GM12878 (cell line): ENCODE measurements around the gene GOLGA8A. TPM values are rescaled to one million over a fixed set of nuclear protein-coding genes. Genes with fewer than 3 reads are reported as not detected.

Experiments
- ATAC-seq: fragments of 200-7000 bp; cut with Tn5 transposase; 3 replicates; pipeline ENCODE4 v1.9.1; 2020; ENCODE audit warnings: mild to moderate bottlenecking, moderate library complexity
- BruUV-seq: library from RNA; stranded (reverse); fragments of 400-500 nt; replicated peaks from 2 replicates; lab custom pipeline; 2021; lab: Mats Ljungman, UMichigan
- CTCF ChIA-PET: fragments of 300-600 bp; sonication (Branson Sonifier 250); formaldehyde crosslinking; extraction: SDS; loops from one replicate; lab custom pipeline; 2021; ENCODE audit warnings: inconsistent platforms; lab: Yijun Ruan, JAX
- POLR2A ChIA-PET: fragments of 350-600 bp; formaldehyde crosslinking; extraction: SDS; loops from one replicate; lab custom pipeline; 2021; ENCODE audit warnings: inconsistent platforms; lab: Charles Lee
- RAD21 ChIA-PET: fragments of 300-600 bp; sonication (Branson Sonifier 250); formaldehyde crosslinking; loops from one replicate; lab custom pipeline; 2023; ENCODE audit warnings: antibody characterized with exemption; ENCODE audit not compliant: unreplicated experiment; lab: Charles Lee
- SMC1A ChIA-PET: fragments of 300-600 bp; sonication (Branson Sonifier 250); formaldehyde crosslinking; loops from one replicate; lab custom pipeline; 2023; ENCODE audit not compliant: unreplicated experiment, uncharacterized antibody; lab: Charles Lee
- DNase-seq: peaks from one replicate; pipeline ENCODE4 v3.0.0-alpha.2; 2011; ENCODE audit warnings: low read depth, low spot score
- FAIRE-seq: peaks from 3 replicates; lab custom pipeline; 2011; peaks lifted over from hg19 to GRCh38; lab: Jason Lieb, UNC
- H2AFZ ChIP-seq: 2 replicates; pipeline ENCODE4 v1.6.0; 2011; ENCODE audit warnings: low read depth, low read length, control low read depth; ENCODE audit not compliant: control insufficient read depth
- H3K27ac ChIP-seq: 2 replicates; pipeline ENCODE4 v1.5.1; 2011; ENCODE audit warnings: control low read depth; ENCODE audit not compliant: control insufficient read depth, insufficient read depth
- H3K27me3 ChIP-seq, 2 experiments: replicated peaks in 1 of 2; 2 replicates each; pipeline versions ENCODE4 v1.6.0 to v1.6.1; 2011; ENCODE audit warnings: low read length in 1 of 2; ENCODE audit not compliant: control insufficient read depth in 2 of 2, insufficient read depth in 2 of 2
- H3K36me3 ChIP-seq, 2 experiments: 2 replicates each; pipeline ENCODE4 v1.5.1; 2011; ENCODE audit warnings: low read length in 1 of 2; ENCODE audit not compliant: control insufficient read depth in 2 of 2, insufficient read depth in 2 of 2
- H3K4me1 ChIP-seq: 2 replicates; pipeline ENCODE4 v1.6.1; 2011; ENCODE audit warnings: mild to moderate bottlenecking, low read length, moderate library complexity, mixed read lengths; ENCODE audit not compliant: control insufficient read depth, insufficient read depth
- H3K4me2 ChIP-seq: 2 replicates; pipeline ENCODE4 v1.6.0; 2011; ENCODE audit warnings: control low read depth; ENCODE audit not compliant: control insufficient read depth, insufficient read depth
- H3K4me3 ChIP-seq: fragments of 200-600 bp; sonication (generic); 2 replicates; pipeline ENCODE4 v1.5.1; 2016
- H3K79me2 ChIP-seq: 2 replicates; pipeline ENCODE4 v1.6.0; 2011; ENCODE audit warnings: low read length; ENCODE audit not compliant: control insufficient read depth, insufficient read depth
- H3K9ac ChIP-seq: 2 replicates; pipeline ENCODE4 v1.8.0; 2011; ENCODE audit warnings: low read length, control low read depth, mixed read lengths; ENCODE audit not compliant: control insufficient read depth, insufficient read depth
- H3K9me3 ChIP-seq: replicated peaks from 3 replicates; pipeline ENCODE4 v1.5.1; 2011; ENCODE audit warnings: mild to moderate bottlenecking, low read length; ENCODE audit not compliant: control insufficient read depth, insufficient read depth
- H4K20me1 ChIP-seq: 2 replicates; pipeline ENCODE4 v1.6.0; 2011; ENCODE audit not compliant: control insufficient read depth, insufficient read depth
- CHD2 ChIP-seq: IDR thresholded peaks from 2 replicates; pipeline ENCODE4 v1.6.1; 2011; ENCODE audit warnings: low read depth, low read length, improper control_type of control experiment, borderline replicate concordance
- KDM1A ChIP-seq: fragments of 200-600 bp; sonication (generic); IDR thresholded peaks from 2 replicates; pipeline ENCODE4 v1.6.1; 2016; ENCODE audit warnings: borderline replicate concordance
- MYB ChIP-seq: fragments of 150-350 bp; IDR thresholded peaks from 2 replicates; pipeline ENCODE4 v1.6.1; 2014; ENCODE audit warnings: mild to moderate bottlenecking, low read depth, low read length, borderline replicate concordance
- NFIC ChIP-seq: IDR thresholded peaks from 2 replicates; pipeline ENCODE4 v1.6.1; 2012; ENCODE audit warnings: low read depth, mild to moderate bottlenecking, inconsistent platforms, low read length, moderate library complexity
- WGBS: methylation state at CpG from one replicate; pipeline ENCODE4 v1.1.6; 2016; ENCODE audit warnings: low lambda C conversion rate; ENCODE audit not compliant: insufficient replicate concordance, insufficient coverage; ENCODE audit errors: missing lambda C conversion rate; 5-methylcytosine and 5-hydroxymethylcytosine counted together
- in situ Hi-C: fragments of 300-500 bp; cut with MboI; formaldehyde crosslinking; loops from 9 replicates; pipeline ENCODE4 v1.14.3; 2018; ENCODE audit warnings: mixed read lengths
- intact Hi-C: fragments of 100-400 bp; cut with micrococcal nuclease; formaldehyde crosslinking; loops from one replicate; pipeline ENCODE4 v1.14.2; 2022; ENCODE audit not compliant: unreplicated experiment
- polyA plus RNA-seq, 11 experiments: library from polyadenylated mRNA; depleted of rRNA in 4 of 11; unstranded in 6 of 11; stranded (reverse) in 5 of 11; fragments of >200 nt; fragmentation: Nextera tagmentation in 4 of 11; fragmentation: Illumina TruSeq in 1 of 11; extraction: Ambion mirVana in 4 of 11; extraction: Trizol in 1 of 11; gene quantifications; 1 replicate in 1 of 11; 2 replicates in 10 of 11; pipeline versions ENCODE4 v1.2.1 to v1.2.3, GENCODE V29; 2011 to 2016; ENCODE audit warnings: inconsistent platforms in 2 of 11, missing spikeins in 2 of 11, low read depth in 1 of 11
- total RNA-seq, 4 experiments: library from RNA; depleted of rRNA in 3 of 4; stranded (reverse); fragments of >200 nt in 3 of 4; fragmentation: Illumina TruSeq in 1 of 4; extraction: Trizol in 1 of 4; gene quantifications; 2 replicates each; pipeline versions ENCODE4 v1.2.1 to v1.2.3, GENCODE V29; 2013 to 2021
- TF ChIP-seq, protein P1 (sequence below): fragments of 450-650 bp; formaldehyde crosslinking; IDR thresholded peaks from 2 replicates; pipeline ENCODE4 v1.5.0; 2022; ENCODE audit warnings: mild to moderate bottlenecking, missing genetic modification characterization
- TF ChIP-seq, protein P2 (sequence below): fragments of 450-650 bp; IDR thresholded peaks from 2 replicates; pipeline ENCODE4 v1.6.1; 2016; ENCODE audit warnings: mild to moderate bottlenecking, moderate library complexity, borderline replicate concordance

GOLGA8A gene
- total and polyA plus RNA-seq, 10 of the 15 experiments (the other 5 are each of a cell fraction or from before 2014, with no cell fraction given) = 14.5 to 132 (median 48.1) TPM

DNA sequence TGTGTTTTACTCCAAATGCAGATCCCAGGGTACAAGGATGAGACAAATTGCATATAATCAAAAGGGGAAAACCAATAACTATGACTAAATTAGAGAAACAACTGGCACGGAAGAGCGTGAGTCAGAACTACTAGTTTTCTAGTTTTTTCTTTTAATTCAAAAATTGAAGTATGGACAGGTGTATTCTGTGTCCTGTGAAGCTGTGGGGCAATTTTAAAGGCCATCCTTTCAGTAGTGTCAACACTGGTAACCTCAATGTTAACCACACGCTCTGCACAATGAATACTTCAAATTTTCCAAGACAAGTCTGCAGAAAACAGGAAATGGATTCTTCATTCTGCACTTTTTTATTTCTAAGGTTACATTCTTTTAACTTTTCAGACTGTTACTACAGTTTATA is 32.5 kb upstream of the GOLGA8A start:
- Histone ChIP-seq H3K4me3 (no peak overlapping the region), H3K4me1 (no peaks in the 10 kb centered on the region), H3K9ac (no peak overlapping the region), H3K79me2 (no peaks in the 10 kb centered on the region), H3K4me2 (no peak overlapping the region), H4K20me1 (no peaks in the 10 kb centered on the region), H3K27me3 (no peaks in the 10 kb centered on the region), H3K9me3 (no peaks in the 10 kb centered on the region), H3K36me3 (no peaks in the 10 kb centered on the region), H2AFZ (no peak overlapping the region), H3K27ac (no peak overlapping the region)
- DNase-seq (no peak), ATAC-seq (no peak), FAIRE-seq (no peak)
- intact Hi-C loops = no loop called here
- in situ Hi-C loops = no loop called here
- CTCF ChIA-PET = interaction anchor here (1.0 kb wide), 1 partner anchor 114 kb away, joined by 3 read pairs; the partner anchor contains the start of gene GOLGA8B
- RAD21 ChIA-PET = no interaction called here
- no TSS peak for BruUV-seq
- SMC1A ChIA-PET = no interaction called here
- TF ChIP-seq, protein P1, sequence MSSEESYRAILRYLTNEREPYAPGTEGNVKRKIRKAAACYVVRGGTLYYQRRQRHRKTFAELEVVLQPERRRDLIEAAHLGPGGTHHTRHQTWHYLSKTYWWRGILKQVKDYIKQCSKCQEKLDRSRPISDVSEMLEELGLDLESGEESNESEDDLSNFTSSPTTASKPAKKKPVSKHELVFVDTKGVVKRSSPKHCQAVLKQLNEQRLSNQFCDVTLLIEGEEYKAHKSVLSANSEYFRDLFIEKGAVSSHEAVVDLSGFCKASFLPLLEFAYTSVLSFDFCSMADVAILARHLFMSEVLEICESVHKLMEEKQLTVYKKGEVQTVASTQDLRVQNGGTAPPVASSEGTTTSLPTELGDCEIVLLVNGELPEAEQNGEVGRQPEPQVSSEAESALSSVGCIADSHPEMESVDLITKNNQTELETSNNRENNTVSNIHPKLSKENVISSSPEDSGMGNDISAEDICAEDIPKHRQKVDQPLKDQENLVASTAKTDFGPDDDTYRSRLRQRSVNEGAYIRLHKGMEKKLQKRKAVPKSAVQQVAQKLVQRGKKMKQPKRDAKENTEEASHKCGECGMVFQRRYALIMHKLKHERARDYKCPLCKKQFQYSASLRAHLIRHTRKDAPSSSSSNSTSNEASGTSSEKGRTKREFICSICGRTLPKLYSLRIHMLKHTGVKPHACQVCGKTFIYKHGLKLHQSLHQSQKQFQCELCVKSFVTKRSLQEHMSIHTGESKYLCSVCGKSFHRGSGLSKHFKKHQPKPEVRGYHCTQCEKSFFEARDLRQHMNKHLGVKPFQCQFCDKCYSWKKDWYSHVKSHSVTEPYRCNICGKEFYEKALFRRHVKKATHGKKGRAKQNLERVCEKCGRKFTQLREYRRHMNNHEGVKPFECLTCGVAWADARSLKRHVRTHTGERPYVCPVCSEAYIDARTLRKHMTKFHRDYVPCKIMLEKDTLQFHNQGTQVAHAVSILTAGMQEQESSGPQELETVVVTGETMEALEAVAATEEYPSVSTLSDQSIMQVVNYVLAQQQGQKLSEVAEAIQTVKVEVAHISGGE (CRISPR knock-in tag) = no peak
- TF ChIP-seq MYB (no peak), NFIC (no peak), CHD2 (no peak), KDM1A (no peak)
- TF ChIP-seq, protein P2, sequence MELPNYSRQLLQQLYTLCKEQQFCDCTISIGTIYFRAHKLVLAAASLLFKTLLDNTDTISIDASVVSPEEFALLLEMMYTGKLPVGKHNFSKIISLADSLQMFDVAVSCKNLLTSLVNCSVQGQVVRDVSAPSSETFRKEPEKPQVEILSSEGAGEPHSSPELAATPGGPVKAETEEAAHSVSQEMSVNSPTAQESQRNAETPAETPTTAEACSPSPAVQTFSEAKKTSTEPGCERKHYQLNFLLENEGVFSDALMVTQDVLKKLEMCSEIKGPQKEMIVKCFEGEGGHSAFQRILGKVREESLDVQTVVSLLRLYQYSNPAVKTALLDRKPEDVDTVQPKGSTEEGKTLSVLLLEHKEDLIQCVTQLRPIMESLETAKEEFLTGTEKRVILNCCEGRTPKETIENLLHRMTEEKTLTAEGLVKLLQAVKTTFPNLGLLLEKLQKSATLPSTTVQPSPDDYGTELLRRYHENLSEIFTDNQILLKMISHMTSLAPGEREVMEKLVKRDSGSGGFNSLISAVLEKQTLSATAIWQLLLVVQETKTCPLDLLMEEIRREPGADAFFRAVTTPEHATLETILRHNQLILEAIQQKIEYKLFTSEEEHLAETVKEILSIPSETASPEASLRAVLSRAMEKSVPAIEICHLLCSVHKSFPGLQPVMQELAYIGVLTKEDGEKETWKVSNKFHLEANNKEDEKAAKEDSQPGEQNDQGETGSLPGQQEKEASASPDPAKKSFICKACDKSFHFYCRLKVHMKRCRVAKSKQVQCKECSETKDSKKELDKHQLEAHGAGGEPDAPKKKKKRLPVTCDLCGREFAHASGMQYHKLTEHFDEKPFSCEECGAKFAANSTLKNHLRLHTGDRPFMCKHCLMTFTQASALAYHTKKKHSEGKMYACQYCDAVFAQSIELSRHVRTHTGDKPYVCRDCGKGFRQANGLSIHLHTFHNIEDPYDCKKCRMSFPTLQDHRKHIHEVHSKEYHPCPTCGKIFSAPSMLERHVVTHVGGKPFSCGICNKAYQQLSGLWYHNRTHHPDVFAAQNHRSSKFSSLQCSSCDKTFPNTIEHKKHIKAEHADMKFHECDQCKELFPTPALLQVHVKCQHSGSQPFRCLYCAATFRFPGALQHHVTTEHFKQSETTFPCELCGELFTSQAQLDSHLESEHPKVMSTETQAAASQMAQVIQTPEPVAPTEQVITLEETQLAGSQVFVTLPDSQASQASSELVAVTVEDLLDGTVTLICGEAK = no peak
- 18% methylated on average over 3 of the region's 3 CpGs for WGBS
- POLR2A ChIA-PET = no interaction called here
